Calu3 (cell line): ENCODE results near the gene CRCP. TPM values are rescaled to one million over a fixed set of nuclear protein-coding genes. Genes with fewer than 3 reads are reported as not detected.
"Not testable (repeated sequence)": the region's sequence is repeated elsewhere in the genome, so short reads cannot be mapped to it uniquely, and the experiment has no call there.

Experiments used
- BruUV-seq: library from RNA; stranded (reverse); fragments of 400-500 nt; replicated peaks from 2 replicates; lab custom pipeline; 2021; lab: Mats Ljungman, UMichigan
- CTCF ChIA-PET: fragments of 300-600 bp; sonication (Branson Sonifier 250); formaldehyde crosslinking; loops from one replicate; lab custom pipeline; 2022; ENCODE audit warnings: antibody characterized with exemption; lab: Charles Lee
- DNase-seq: peaks from one replicate; pipeline ENCODE4 v3.0.0; 2022
- H3K27ac Mint-ChIP-seq: one replicate; pipeline ENCODE4 v1.8.0; 2022; ENCODE audit warnings: mixed read lengths; ENCODE audit not compliant: unreplicated experiment
- H3K27me3 Mint-ChIP-seq: one replicate; pipeline ENCODE4 v1.8.0; 2022; ENCODE audit warnings: mixed read lengths; ENCODE audit not compliant: unreplicated experiment
- H3K36me3 Mint-ChIP-seq: one replicate; pipeline ENCODE4 v1.8.0; 2022; ENCODE audit warnings: mild to moderate bottlenecking, moderate library complexity, mixed read lengths; ENCODE audit not compliant: insufficient read depth, unreplicated experiment
- H3K4me1 Mint-ChIP-seq: one replicate; pipeline ENCODE4 v1.8.0; 2022; ENCODE audit warnings: mild to moderate bottlenecking, low read depth, mixed read lengths; ENCODE audit not compliant: unreplicated experiment
- H3K4me3 Mint-ChIP-seq: one replicate; pipeline ENCODE4 v1.8.0; 2022; ENCODE audit warnings: mild to moderate bottlenecking, low read depth, moderate library complexity, mixed read lengths; ENCODE audit not compliant: unreplicated experiment
- H3K9me3 Mint-ChIP-seq: one replicate; pipeline ENCODE4 v1.8.0; 2022; ENCODE audit warnings: low read depth, mixed read lengths; ENCODE audit not compliant: unreplicated experiment
- CTCF ChIP-seq: fragments of 200-600 bp; IDR thresholded peaks from one replicate; pipeline ENCODE4 v1.8.0; 2022; ENCODE audit warnings: antibody characterized with exemption; ENCODE audit not compliant: unreplicated experiment
- intact Hi-C: fragments of 100-400 bp; cut with micrococcal nuclease; formaldehyde crosslinking; loops from one replicate; pipeline ENCODE4 v1.10.0; 2022; ENCODE audit not compliant: unreplicated experiment
- total RNA-seq: library from RNA; stranded (reverse); gene quantifications from 2 replicates; pipeline ENCODE4 v1.2.3, GENCODE V29; 2022

The CRCP gene
- total RNA-seq, 1 experiment from 2014 or later, result 30.1 TPM

- no peak for DNase-seq
- Mint-ChIP-seq H3K4me1 (peaks cover 9% of the 10 kb centered on the region), H3K4me3 (no peak overlapping the region), H3K36me3 (peaks cover 17% of the 10 kb centered on the region), H3K27me3 (no peaks in the 10 kb centered on the region), H3K9me3 (no peaks in the 10 kb centered on the region), H3K27ac (no peak overlapping the region)
- no TSS peak for BruUV-seq
- CTCF ChIA-PET, result interaction anchor here (0.6 kb wide), 2 partner anchors 19 to 34 kb away, joined by 3 read pairs; partner anchors contain the start of gene ASL
- intact Hi-C loops, result no loop called here
- TF ChIP-seq CTCF, result no peak
Measured at GRCh38 chr7:66095010-66095409, 19.6 kb upstream of the CRCP start.

GRCh38 chr7:66099232-66099550 is 15.5 kb upstream of the CRCP start:
- CTCF ChIA-PET, result no interaction called here
- Mint-ChIP-seq H3K36me3 (peaks cover 12% of the 10 kb centered on the region), H3K9me3 (no peaks in the 10 kb centered on the region), H3K27ac (peak overlapping the region; percentile 87), H3K4me1 (peaks cover 14% of the 10 kb centered on the region), H3K27me3 (no peaks in the 10 kb centered on the region), H3K4me3 (peak overlapping the region; percentile 66)
- DNase-seq, result no peak
- intact Hi-C loops, result no loop called here
- TF ChIP-seq CTCF, result no peak
- BruUV-seq, result no TSS peak

- Mint-ChIP-seq H3K4me1 (peaks cover 14% of the 10 kb centered on the region), H3K27me3 (no peaks in the 10 kb centered on the region), H3K4me3 (peak overlapping the region; percentile 66), H3K9me3 (no peaks in the 10 kb centered on the region), H3K36me3 (peaks cover 12% of the 10 kb centered on the region), H3K27ac (peak overlapping the region; percentile 87)
- BruUV-seq, result no TSS peak
- intact Hi-C loops, result no loop called here
- CTCF ChIA-PET, result interaction anchor here (0.6 kb wide), 1 partner anchor 12 kb away, joined by 3 read pairs; no protein-coding TSS in a partner anchor
- DNase-seq, result peak; percentile 61
- no peak for TF ChIP-seq CTCF
Measured at GRCh38 chr7:66099551-66100407, 14.9 kb upstream of the CRCP start.

GRCh38 chr7:66100408-66101050 is 14.1 kb upstream of the CRCP start:
- no peaks in the 10 kb centered on the region for H3K27me3 Mint-ChIP-seq
- H3K36me3 Mint-ChIP-seq, result peaks cover 12% of the 10 kb centered on the region
- H3K9me3 Mint-ChIP-seq, result no peaks in the 10 kb centered on the region
- peaks cover 14% of the 10 kb centered on the region for H3K4me1 Mint-ChIP-seq
- H3K27ac Mint-ChIP-seq, result peak overlapping the region; percentile 87
- no peak for DNase-seq
- peak overlapping the region; percentile 66 for H3K4me3 Mint-ChIP-seq
- intact Hi-C loops, result no loop called here
- TF ChIP-seq CTCF, result no peak
- BruUV-seq, result no TSS peak
- CTCF ChIA-PET, result interaction anchor here (0.6 kb wide), 1 partner anchor 13 kb away, joined by 3 read pairs; no protein-coding TSS in a partner anchor

- H3K9me3 Mint-ChIP-seq, BruUV-seq, DNase-seq, H3K4me3 Mint-ChIP-seq, H3K27me3 Mint-ChIP-seq, CTCF ChIA-PET, H3K27ac Mint-ChIP-seq, intact Hi-C loops: not testable (repeated sequence)
- H3K4me1 Mint-ChIP-seq, result peaks cover 14% of the 10 kb centered on the region
- H3K36me3 Mint-ChIP-seq, result peaks cover 12% of the 10 kb centered on the region
Measured at GRCh38 chr7:66102168-66102567, 12.5 kb upstream of the CRCP start.

GRCh38 chr7:66103994-66104393 is 10.7 kb upstream of the CRCP start:
- not testable (repeated sequence) for BruUV-seq

More at GRCh38 chr7:66103994-66104393, 10.7 kb upstream of the CRCP start:
- Mint-ChIP-seq H3K36me3 (peaks cover 12% of the 10 kb centered on the region), H3K4me1 (peaks cover 14% of the 10 kb centered on the region)
- DNase-seq, intact Hi-C loops, H3K27me3 Mint-ChIP-seq, H3K27ac Mint-ChIP-seq, H3K9me3 Mint-ChIP-seq, CTCF ChIA-PET, H3K4me3 Mint-ChIP-seq: not testable (repeated sequence)
